RWPE2 (cell line): ENCODE data around the gene PHACTR1.

Source experiments
- ATAC-seq: fragments of 200-7000 bp; cut with Tn5 transposase; 3 replicates; pipeline ENCODE4 v1.9.1; 2021; ENCODE audit warnings: low read depth
- DNase-seq: peaks from one replicate; pipeline ENCODE4 v3.0.0-alpha.2; 2020; ENCODE audit warnings: low spot score
- H3K27ac ChIP-seq: fragments of 450-650 bp; 2 replicates; pipeline ENCODE4 v1.5.1; 2017; ENCODE audit warnings: mild to moderate bottlenecking; ENCODE audit not compliant: poor library complexity, severe bottlenecking
- H3K27me3 ChIP-seq: fragments of 250-450 bp; sonication (Bioruptor Pico); 2 replicates; pipeline ENCODE4 v1.5.1; 2021; ENCODE audit warnings: mild to moderate bottlenecking, moderate library complexity; ENCODE audit not compliant: insufficient read depth, poor library complexity, severe bottlenecking
- H3K36me3 ChIP-seq: fragments of 250-450 bp; sonication (Bioruptor Pico); 2 replicates; pipeline ENCODE4 v1.5.1; 2020; ENCODE audit warnings: low read depth, mild to moderate bottlenecking, moderate library complexity
- H3K4me1 ChIP-seq: fragments of 250-450 bp; sonication (Bioruptor Pico); 2 replicates; pipeline ENCODE4 v1.5.1; 2021; ENCODE audit warnings: mild to moderate bottlenecking, moderate library complexity; ENCODE audit not compliant: insufficient read depth, poor library complexity, severe bottlenecking
- H3K4me3 ChIP-seq: fragments of 250-450 bp; sonication (Bioruptor Pico); 2 replicates; pipeline ENCODE4 v1.5.1; 2021; ENCODE audit warnings: mild to moderate bottlenecking, moderate library complexity; ENCODE audit not compliant: severe bottlenecking
- H3K9me3 ChIP-seq: fragments of 250-450 bp; sonication (Bioruptor Pico); 2 replicates; pipeline ENCODE4 v1.5.1; 2021; ENCODE audit warnings: mild to moderate bottlenecking, moderate library complexity; ENCODE audit not compliant: severe bottlenecking
- TF ChIP-seq, protein P1 (sequence below): fragments of 450-650 bp; IDR thresholded peaks from one replicate; pipeline ENCODE4 v1.5.1; 2017; ENCODE audit warnings: mild to moderate bottlenecking, moderate library complexity; ENCODE audit not compliant: poor library complexity, severe bottlenecking

The PHACTR1 gene

DNA sequence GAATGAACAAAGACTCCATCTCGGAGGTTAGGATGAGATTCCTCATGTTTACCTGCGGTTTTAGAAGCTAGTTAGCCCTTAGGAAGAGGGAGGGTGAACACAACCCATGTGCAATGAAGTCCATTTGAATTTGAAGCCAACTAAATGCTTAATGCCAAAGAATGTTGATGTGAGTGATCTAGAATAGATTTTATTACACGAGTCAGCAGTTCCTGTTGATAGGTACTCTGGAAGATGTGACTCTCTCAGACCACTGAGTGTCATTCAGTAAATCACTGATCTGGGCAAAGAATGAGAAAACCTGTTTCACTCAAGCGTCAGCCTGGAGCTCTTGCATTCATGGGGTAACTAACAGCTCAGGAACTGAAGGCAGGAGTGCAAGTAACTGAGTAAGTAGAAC lies 505.5 kb downstream of the PHACTR1 start:
- no peaks in the 10 kb centered on the region for H3K36me3 ChIP-seq
- TF ChIP-seq, protein P1, sequence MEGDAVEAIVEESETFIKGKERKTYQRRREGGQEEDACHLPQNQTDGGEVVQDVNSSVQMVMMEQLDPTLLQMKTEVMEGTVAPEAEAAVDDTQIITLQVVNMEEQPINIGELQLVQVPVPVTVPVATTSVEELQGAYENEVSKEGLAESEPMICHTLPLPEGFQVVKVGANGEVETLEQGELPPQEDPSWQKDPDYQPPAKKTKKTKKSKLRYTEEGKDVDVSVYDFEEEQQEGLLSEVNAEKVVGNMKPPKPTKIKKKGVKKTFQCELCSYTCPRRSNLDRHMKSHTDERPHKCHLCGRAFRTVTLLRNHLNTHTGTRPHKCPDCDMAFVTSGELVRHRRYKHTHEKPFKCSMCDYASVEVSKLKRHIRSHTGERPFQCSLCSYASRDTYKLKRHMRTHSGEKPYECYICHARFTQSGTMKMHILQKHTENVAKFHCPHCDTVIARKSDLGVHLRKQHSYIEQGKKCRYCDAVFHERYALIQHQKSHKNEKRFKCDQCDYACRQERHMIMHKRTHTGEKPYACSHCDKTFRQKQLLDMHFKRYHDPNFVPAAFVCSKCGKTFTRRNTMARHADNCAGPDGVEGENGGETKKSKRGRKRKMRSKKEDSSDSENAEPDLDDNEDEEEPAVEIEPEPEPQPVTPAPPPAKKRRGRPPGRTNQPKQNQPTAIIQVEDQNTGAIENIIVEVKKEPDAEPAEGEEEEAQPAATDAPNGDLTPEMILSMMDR, result no peak
- peaks cover 4% of the 10 kb centered on the region for H3K27me3 ChIP-seq

DNA sequence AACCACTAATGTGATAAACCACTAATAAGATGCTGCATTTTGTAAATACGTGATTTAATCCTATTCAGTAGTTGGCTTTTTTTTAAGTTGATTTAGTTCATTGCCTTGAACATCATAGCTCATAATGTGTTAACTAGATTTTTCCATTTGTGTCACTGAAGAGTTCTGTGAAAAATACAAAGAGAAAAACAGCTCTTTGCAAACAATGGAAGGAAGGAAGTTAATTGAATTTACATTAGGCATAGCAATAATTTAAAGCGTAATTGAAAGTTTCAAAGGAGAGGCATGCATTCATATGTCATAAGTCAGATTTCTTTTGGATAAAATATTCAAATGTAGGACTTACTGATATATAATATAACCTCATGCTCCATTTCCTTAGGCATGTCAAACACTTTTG lies 509.5 kb downstream of the PHACTR1 start:
- Histone ChIP-seq H3K4me1 (no peaks in the 10 kb centered on the region), H3K27me3 (peaks cover 4% of the 10 kb centered on the region), H3K36me3 (no peaks in the 10 kb centered on the region), H3K27ac (no peak overlapping the region), H3K9me3 (no peaks in the 10 kb centered on the region), H3K4me3 (no peak overlapping the region)
- ATAC-seq (no peak), DNase-seq (no peak)
- TF ChIP-seq, protein P1, result no peak

More for the DNA sequence above, 505.5 kb downstream of the PHACTR1 start:
- no peak overlapping the region for H3K27ac ChIP-seq
- H3K4me3 ChIP-seq, result no peak overlapping the region
- no peaks in the 10 kb centered on the region for H3K4me1 ChIP-seq
- DNase-seq (no peak), ATAC-seq (no peak)
- H3K9me3 ChIP-seq, result no peaks in the 10 kb centered on the region

DNA sequence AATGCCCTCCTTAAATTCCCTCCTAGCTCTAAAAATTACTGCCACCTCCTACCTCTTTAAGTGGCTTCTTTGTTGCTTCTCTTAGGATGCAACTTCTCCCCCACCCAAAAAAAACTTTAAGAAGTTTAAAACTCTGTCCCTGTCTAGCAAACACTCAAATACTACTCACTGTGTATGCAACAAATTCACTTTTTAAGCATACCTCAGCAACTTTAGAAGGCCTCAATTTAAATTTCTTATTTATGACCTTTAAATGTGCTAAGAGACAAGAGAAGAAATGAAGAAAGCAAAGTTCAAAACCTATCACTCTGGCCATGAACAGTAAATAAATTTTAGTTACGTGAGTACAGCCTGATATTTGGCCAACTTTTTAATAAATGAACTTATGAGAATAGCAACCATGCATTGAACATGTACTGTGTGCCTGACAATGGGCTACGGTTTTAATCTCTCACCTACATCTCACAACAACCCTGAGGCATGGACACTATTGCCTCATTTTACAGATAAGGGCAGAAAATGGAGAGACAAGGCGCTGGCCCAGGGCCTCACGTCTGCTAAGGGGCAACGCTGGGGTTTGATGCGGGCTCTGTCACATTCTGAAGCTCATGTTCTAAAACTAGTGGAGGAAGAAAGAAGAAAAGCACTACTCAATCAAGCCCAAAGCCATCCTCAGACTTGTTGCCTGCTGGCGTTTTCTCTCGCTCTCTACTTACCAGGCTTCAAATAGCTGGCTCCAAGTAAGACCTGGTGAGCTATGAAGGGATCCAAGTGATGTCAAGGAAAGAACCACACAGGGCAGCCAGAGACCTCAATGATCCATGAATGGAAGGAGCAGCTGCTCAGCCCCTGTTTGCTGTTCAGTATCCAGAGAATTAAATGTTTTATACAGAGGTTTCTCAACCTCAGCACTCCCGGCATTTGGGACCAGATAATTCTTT lies 512.0 kb downstream of the PHACTR1 start:
- no peak overlapping the region for H3K27ac ChIP-seq
- H3K4me3 ChIP-seq, result no peak overlapping the region
- ATAC-seq (no peak), DNase-seq (no peak)
- H3K36me3 ChIP-seq, result no peaks in the 10 kb centered on the region
- H3K4me1 ChIP-seq, result no peaks in the 10 kb centered on the region
- peaks cover 4% of the 10 kb centered on the region for H3K27me3 ChIP-seq
- TF ChIP-seq, protein P1, result no peak
- no peaks in the 10 kb centered on the region for H3K9me3 ChIP-seq

DNA sequence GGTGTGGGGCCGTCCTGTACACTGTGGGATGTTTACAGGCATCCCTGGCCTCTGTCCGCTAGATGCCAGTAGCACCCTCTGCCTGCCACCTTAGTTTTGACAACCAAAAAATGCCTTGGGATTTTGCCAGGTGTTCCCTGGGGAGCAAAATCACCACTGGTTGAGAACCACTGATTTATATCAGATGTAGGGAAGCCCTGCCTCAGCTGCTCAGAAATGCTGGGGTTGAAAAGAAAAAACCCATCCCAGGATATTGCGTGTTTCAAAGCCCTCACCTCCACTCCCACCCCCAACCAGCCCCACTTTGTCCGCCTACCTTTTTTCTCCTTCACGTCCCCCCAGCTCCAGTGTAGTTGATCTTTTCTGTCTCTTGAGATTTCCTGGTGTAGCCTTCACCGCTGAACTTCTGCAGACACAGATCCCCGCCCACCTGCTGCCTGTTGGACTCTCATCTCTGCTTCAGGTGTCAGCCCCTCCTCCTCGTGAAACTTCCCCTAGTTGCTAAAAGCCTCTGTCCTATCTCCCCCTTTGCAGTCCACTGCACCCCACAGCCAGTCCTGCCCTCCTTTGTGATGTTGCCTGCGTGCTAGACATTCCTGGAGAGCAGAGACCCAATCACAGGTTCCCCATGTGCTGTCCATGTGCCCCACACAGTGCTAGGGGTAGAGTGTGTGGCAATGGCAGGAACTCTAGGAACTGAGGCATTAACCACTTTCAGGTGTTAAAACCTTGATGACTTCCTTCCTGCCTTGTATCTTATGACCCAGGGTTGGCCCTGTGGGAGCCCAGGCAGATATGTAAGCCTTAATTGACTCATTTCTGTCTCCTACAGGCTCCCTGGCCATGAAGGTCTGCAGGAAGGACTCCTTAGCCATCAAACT lies 512.9 kb downstream of the PHACTR1 start:
- DNase-seq (no peak), ATAC-seq (peak; percentile 50; the same call in 1 of the 3 replicates)
- no peaks in the 10 kb centered on the region for H3K9me3 ChIP-seq
- peaks cover 4% of the 10 kb centered on the region for H3K27me3 ChIP-seq
- no peak overlapping the region for H3K4me3 ChIP-seq
- H3K27ac ChIP-seq, result no peak overlapping the region
- H3K36me3 ChIP-seq, result no peaks in the 10 kb centered on the region
- H3K4me1 ChIP-seq, result no peaks in the 10 kb centered on the region
- TF ChIP-seq, protein P1, result peak; percentile 45
